ENCODE results near the gene JRKL. TPM values are rescaled to one million over a fixed set of nuclear protein-coding genes. Genes with fewer than 3 reads are reported as not detected.

The JRKL gene
- total and polyA plus RNA-seq, 2 of the 8 experiments (the other 6 are each of a cell fraction or from before 2014, with no cell fraction given): 1.4 to 4.9 TPM

DNA sequence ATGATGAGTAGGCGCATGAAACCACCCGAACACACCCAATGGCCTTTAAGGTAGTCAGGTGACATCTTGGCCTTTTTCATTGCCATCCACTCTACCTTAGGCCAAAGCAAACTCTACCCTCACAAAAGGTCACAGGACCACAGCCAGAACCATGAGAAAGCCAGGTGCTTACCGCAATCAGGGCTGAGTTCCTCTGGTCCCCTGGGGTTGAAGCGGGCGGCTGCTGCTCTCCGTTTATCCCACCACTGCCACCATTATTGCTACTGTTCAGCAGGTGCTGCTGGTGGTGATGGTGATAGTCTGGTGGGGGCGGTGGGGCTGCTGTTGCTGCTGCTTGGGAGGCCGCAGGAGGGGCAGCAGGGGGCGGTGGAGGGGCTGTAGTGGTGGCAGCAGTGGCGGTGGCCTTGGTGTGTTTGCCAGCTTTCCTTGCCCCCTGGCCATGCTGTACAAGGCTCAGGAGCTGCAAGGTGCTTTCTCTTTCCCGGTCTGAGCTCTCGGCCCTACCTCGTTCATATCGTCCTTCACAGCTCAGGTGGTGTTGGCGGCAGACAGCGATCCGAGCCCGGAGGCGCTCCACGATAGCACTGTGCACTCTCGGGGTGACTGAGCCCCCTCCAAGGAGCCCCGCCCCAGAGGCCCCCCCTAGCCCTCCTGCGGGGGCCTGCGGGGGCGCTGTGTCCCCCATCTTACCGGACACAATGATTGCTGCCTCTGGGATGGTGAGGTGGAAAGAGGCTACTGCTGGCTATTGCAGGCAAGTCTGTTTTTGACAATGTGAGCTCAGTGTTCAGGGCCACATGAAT is 48.4 kb upstream of the JRKL start (continued):
- TF ChIP-seq, protein P1, sequence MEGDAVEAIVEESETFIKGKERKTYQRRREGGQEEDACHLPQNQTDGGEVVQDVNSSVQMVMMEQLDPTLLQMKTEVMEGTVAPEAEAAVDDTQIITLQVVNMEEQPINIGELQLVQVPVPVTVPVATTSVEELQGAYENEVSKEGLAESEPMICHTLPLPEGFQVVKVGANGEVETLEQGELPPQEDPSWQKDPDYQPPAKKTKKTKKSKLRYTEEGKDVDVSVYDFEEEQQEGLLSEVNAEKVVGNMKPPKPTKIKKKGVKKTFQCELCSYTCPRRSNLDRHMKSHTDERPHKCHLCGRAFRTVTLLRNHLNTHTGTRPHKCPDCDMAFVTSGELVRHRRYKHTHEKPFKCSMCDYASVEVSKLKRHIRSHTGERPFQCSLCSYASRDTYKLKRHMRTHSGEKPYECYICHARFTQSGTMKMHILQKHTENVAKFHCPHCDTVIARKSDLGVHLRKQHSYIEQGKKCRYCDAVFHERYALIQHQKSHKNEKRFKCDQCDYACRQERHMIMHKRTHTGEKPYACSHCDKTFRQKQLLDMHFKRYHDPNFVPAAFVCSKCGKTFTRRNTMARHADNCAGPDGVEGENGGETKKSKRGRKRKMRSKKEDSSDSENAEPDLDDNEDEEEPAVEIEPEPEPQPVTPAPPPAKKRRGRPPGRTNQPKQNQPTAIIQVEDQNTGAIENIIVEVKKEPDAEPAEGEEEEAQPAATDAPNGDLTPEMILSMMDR (IDR thresholded peaks at IDR 0.05; ENCODE audit: control extremely low read depth in 1 of 3, insufficient read depth in 1 of 3, low read depth in 1 of 3, low read length in 3 of 3): peak; percentile 2 to 53 (median 8)
- TF ChIP-seq CREB1 (IDR thresholded peaks at IDR 0.05) (no peak), NANOG (IDR thresholded peaks at IDR 0.05; ENCODE audit: insufficient read depth, low read depth, low read length, poor library complexity, severe bottlenecking) (no peak), ASH2L (IDR thresholded peaks at IDR 0.05; ENCODE audit: low read length) (peak; percentile 52), CTBP2 (IDR thresholded peaks at IDR 0.05; ENCODE audit: borderline replicate concordance, insufficient read depth, insufficient read length, low read length) (no peak)
